NCI-H345 treated with DMSO at 0.1 percent for 48 hours (cell line): ENCODE results near the gene PCYT2.

ENCODE experiments used
- DNase-seq: peaks from one replicate; lab custom pipeline; 2025; ENCODE audit not compliant: unreplicated experiment; lab: John Stamatoyannopoulos, UW

PCYT2 gene

GRCh38 chr17:81944858-81945257, 33.7 kb upstream of the PCYT2 start:
- no peak for DNase-seq

GRCh38 chr17:81942167-81942553, 31.0 kb upstream of the PCYT2 start:
- DNase-seq = no peak

DNA sequence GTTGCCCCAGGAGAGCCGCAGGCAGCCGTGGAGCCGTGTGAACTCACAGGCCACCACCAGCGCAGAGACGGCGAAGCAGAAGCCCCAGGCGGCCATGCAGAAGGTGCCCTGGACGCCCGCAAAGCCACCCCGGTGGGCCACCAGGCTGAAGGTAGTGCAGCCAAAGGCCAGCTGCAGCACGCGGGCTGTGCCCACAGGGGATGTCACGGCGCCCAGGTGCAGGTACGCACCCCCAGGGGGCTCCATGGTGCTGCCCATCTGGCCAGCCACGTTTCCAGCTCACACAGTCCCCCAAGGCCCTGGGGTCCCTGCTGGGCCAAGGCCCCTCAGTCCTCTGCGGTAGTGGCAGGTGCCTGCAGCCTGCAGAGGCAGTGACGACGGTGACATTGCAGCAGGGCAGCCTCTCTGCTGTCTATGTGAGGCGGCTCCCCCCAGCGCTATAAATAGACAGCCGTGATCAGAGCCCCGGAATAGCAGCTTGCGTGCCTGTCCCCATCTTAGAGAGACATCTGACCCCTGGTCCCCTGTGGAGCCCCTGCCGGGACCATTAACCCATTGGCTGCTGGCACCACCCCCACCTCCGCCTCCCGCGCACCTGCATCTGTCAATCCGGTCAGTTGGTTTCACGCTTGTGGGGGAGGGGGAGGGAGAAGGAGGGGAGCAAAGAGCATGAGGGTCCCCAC, 30.4 kb upstream of the PCYT2 start:
- no peak for DNase-seq

- no peak for DNase-seq
These were observed 29.6 kb upstream of the PCYT2 start for GRCh38 chr17:81940538-81941483.

DNA sequence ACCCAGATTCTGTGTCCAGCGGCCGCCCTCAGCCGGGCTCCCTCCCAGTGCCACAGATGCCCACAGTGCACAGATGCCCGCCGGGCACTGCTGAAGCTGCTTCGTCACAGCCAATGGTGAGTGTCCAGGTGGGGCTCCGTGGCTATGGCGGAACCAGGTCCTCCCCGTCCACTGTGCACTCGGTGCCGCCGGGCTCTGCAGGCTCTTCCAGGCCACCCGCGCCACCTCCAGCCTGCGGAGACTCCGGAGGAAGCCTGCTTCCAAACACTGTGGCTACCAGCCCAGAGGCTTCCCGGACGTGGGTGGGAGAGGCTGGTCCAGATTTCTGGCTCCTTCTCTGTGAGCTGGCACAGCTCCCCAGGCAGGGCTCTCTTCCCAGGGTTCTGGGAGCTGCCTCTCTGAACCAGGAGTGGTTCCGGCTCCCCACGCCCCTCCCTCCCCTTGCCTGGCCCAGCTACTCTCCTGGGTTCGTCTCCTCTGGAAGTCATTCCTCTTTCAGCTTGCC, 28.7 kb upstream of the PCYT2 start:
- DNase-seq = no peak

GRCh38 chr17:81939218-81939617, 28.0 kb upstream of the PCYT2 start:
- DNase-seq = no peak

GRCh38 chr17:81935709-81936084, 24.5 kb upstream of the PCYT2 start:
- DNase-seq = no peak

DNA sequence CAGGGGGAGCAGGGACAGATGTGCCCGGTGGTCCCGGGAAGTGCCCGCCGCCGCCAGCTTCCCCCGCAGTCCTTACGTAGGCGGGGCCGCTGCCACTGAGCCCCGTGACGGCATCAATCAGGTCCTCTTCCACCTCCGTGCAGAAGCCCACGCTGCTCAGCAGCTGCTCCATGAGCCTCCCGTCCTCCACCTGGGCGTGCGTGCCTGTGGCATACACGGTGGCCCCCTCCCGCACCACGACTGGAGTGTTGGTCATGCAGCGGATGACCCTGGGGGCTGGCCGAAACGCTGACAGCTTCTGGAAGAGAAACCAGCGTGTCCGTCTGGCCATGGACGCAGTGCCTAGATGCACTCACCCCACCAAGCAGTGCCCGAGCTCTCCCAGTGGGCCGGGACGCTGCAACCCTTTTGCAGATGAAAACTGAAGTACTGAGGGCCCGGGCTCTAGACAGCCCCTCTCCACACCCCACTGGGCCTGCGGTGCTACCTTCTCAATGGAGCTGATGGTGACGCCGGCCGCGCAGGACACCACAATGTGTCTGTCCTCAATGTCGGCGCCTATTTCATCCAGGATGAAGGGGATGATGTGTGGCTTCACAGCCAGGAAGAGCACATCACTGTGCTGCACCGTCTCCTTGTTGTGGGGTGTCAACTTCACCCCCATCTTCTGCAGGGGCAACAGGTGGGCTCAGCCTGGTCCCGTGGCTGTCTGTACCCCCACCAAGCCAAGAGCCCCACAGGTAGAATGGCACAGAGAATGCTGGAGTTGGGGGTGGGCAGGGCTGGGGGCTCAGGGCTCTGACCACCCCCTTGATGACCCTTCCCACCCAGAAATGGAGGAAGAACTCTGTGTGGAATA, 23.9 kb upstream of the PCYT2 start:
- no peak for DNase-seq

GRCh38 chr17:81934098-81934757, 23.0 kb upstream of the PCYT2 start:
- DNase-seq = no peak

DNA sequence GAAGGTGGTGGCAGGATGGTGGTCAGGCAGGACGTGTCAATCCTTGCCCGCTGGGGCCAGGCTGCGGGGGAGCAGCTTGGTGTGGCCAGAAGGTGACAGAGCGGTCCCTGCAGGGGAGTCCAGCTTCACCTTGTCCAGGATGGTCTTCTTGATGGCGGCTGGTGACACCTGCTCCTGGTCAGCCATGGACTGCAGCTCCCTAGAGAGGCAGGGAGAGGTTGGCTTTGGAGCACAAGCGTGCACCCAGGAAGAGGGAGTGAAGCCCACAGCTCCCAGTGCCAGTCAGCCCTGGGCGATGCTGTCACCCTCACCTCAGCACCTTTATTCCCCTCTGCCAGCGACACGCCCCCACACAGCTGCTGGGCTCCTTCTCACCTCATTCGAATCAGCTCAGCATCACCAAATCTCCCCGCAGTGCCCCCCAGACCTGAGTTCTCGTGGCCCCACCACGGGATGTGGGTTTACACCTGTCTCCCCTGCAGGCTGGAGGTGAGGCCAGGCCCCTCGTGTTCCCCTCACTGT, 22.0 kb upstream of the PCYT2 start:
- DNase-seq = no peak

DNA sequence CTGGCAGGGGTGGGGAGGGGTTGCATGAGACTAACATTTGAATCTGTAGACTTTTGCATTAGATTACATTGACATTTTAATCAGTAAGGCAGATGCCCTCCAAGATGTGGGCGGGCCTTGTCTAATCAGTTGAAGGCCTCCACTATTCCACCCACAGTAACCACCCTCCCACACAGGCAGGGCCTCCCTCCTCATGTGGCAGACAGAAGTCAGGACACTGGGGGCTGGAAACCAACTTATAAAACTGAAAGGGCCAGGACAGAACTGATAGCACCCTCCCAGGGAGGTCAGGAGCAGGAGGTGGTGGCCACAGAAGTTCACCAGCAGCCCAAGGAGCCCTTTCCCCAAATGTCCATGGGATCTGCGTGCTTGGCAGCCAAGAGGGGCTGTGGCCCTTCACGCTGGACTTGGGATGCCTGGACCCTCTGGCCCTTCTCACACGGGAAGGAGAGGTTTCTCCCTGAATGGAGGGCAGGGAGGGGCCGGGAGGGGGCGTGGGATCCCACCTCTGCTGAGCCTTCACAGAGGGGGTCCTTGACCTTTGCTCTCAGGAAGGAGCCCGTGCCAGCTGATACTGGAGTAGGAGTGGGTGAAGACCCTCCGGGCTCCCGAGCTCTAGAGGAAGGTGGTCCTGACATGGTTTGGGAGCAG, 21.3 kb upstream of the PCYT2 start:
- DNase-seq = no peak

- no peak for DNase-seq
These were observed 20.5 kb upstream of the PCYT2 start for GRCh38 chr17:81931557-81932332.

DNA sequence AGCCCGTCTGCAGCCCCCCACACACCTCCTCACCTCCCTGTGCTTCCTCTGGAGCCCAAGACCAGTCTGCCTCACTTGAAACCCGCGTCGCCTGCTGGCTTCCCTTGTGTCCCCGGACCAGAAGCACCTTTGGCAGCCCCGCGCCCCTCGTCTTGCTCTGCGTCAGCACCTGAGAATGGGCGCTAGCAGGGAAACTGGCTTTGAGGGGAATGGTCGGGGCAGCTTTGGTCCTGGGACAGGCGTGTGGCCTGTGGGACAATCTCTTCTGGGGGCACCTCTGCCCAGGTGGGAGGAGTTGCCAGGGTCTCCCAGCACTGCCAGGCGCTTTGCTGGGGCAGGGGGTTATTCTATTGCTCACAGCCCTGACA, 20.0 kb upstream of the PCYT2 start:
- no peak for DNase-seq

DNA sequence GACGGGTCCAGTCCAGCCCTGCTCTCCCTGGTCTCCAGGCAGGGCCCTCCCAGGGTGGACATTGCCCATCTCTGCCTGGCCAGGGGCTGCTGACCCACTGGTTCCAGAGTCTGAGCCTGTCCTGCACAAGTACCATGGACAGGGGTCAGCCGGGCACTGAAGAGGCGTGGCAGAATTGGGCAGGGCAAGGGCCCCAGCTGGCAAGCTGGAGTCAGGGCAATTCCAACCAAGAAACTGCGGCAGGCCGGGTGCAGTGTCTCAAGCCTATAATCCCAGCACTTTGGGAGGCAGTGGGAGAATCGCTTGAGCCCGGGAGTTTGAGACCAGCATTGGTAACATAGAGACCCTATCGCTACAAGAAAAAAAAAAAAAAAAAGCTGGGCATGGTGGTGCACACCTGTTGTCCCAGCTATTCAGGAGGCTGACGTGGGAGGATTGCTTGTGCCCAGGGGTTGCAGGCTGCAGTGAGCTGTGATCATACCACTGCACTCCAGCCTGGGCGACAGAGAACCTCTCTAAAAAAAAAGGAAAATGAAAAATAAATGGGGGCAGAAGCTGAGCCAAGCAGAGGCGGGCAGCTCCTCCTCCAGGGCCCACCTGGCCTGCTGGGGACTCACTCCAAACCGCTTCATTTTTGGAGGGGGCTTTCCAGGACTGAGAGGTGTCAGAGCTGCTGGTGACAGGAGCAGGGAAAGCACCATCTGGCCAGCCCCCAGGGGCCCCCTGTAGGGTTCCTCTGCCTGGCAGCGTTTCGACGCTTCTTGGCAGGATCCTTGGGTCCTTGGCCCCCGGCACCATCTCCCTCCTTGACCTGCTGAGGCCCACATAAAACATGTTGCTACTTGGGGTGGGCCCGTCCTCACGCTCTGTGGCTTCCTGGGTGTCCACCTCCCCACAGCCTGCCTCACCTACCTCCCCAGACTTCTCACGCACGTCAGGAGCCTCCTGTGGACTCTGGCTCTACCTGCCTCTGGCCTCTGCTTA, 19.2 kb upstream of the PCYT2 start:
- no peak for DNase-seq

- no peak for DNase-seq
These were observed 18.3 kb upstream of the PCYT2 start for GRCh38 chr17:81929253-81930141.

DNA sequence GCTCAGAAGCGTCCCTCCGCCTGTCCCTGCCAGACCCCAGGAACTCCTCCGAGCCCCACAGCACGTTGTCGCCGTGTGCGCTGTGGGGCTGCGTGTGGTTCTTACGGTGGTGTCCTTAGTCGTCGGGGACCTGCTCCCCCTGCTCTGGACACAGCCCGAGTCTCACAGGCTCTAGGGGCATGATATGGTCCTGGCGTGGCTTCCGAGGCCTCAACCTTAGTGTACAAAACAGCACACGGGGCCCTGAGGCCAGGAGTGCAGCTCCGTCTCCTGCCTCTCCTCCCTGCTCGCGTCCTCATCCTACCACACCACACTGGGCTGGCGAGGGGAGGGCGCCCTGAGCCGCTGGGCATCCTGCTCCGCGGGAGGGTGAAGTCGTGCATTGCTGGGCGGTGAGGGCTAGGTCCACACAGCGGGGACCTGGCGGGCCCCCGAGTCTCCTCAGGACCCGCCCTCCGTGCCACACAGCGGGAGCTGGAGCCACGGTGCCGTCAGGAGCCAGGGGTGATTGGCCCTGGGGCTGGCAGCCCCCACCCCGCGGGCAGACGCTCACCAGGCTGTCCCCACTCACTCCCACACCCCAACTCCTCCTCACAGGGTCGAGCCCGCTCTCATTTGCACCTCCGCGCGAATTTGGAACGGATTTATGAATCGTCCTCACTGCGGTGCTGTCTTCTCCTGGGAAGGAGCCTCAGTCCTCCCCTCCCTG, 17.5 kb upstream of the PCYT2 start:
- no peak for DNase-seq
